Measurements from ENCODE around the gene POLR1G. TPM values are rescaled to one million over a fixed set of nuclear protein-coding genes. Genes with fewer than 3 reads are reported as not detected.

The POLR1G gene
- total RNA-seq, 3 donors from 2014 or later (not counting 1 experiment from before 2014, with no cell fraction given), result 0.28 to 1.4 (median 0.45) TPM

- Mint-ChIP-seq H3K4me3 (no peak overlapping the region), H3K27ac (no peak overlapping the region)
- intact Hi-C loops (cut with micrococcal nuclease), result no loop called here
Observed at GRCh38 chr19:45358213-45358792, 48.1 kb upstream of the POLR1G start.

DNA sequence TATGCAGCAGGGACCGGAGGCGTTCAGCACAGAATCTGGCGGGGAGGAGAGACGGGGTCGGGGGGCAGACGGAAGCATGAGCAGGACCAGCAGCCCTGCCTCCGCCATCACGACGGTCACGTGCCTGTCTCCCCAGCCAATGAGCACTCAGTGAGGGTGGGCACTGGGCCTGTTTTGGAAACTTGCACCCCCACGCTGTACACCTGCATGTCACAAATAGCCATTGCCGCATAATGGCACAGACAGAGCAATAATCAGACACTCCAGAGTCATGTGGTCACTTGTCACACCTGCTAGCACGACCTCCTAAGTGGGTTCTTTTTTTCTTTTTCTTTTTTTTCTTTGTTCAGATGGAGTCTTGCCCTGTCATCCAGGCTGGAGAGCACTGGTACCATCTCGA is 44.8 kb upstream of the POLR1G start:
- DNase-seq, result no peak
- H3K4me3 Mint-ChIP-seq, result no peak overlapping the region
- H3K36me3 Mint-ChIP-seq, result no peaks in the 10 kb centered on the region
- H3K9me3 ChIP-seq (ENCODE audit: control insufficient read depth, insufficient read depth, low read length), result no peaks in the 10 kb centered on the region
- no peak overlapping the region for H3K27ac ChIP-seq (ENCODE audit: low read length)
- no peaks in the 10 kb centered on the region for H3K4me1 ChIP-seq (ENCODE audit: control insufficient read depth, insufficient read depth, low read length)
- H3K4me1 Mint-ChIP-seq, result no peaks in the 10 kb centered on the region
- no peak overlapping the region for H3K27ac Mint-ChIP-seq
- ATAC-seq, result no peak
- no peaks in the 10 kb centered on the region for H3K9me3 Mint-ChIP-seq
- no peaks in the 10 kb centered on the region for H3K27me3 ChIP-seq (ENCODE audit: control insufficient read depth, insufficient read depth, low read length)
- WGBS (ENCODE audit: insufficient coverage), result 95% methylated on average over 14 of the region's 14 CpGs
- TF ChIP-seq CTCF (IDR thresholded peaks at IDR 0.05), result no peak
- H3K36me3 ChIP-seq (ENCODE audit: control insufficient read depth, insufficient read depth, low read length), result peaks cover 3% of the 10 kb centered on the region
- H3K4me3 ChIP-seq (ENCODE audit: low read length), result no peak overlapping the region
- H3K27me3 Mint-ChIP-seq (ENCODE audit: low read depth in 2 of 2), result no peaks in the 10 kb centered on the region
- intact Hi-C loops (cut with micrococcal nuclease), result no loop called here

More at GRCh38 chr19:45358213-45358792, 48.1 kb upstream of the POLR1G start:
- Mint-ChIP-seq H3K27me3 (ENCODE audit: low read depth in 2 of 2) (no peaks in the 10 kb centered on the region), H3K9me3 (no peaks in the 10 kb centered on the region), H3K36me3 (no peaks in the 10 kb centered on the region), H3K4me1 (peaks cover 0 to 5% of the 10 kb centered on the region in 2 donors)
- H3K4me1 ChIP-seq (ENCODE audit: control insufficient read depth, insufficient read depth, low read length), result no peaks in the 10 kb centered on the region
- no peaks in the 10 kb centered on the region for H3K9me3 ChIP-seq (ENCODE audit: control insufficient read depth, insufficient read depth, low read length)
- no peak for ATAC-seq
- no peak for DNase-seq
- no peaks in the 10 kb centered on the region for H3K27me3 ChIP-seq (ENCODE audit: control insufficient read depth, insufficient read depth, low read length)
- no peak for TF ChIP-seq CTCF (IDR thresholded peaks at IDR 0.05)
- no peak overlapping the region for H3K4me3 ChIP-seq (ENCODE audit: low read length)
- WGBS (ENCODE audit: insufficient coverage), result 97% methylated on average over 12 of the region's 12 CpGs
- H3K36me3 ChIP-seq (ENCODE audit: control insufficient read depth, insufficient read depth, low read length), result no peaks in the 10 kb centered on the region
- H3K27ac ChIP-seq (ENCODE audit: low read length), result no peak overlapping the region

DNA sequence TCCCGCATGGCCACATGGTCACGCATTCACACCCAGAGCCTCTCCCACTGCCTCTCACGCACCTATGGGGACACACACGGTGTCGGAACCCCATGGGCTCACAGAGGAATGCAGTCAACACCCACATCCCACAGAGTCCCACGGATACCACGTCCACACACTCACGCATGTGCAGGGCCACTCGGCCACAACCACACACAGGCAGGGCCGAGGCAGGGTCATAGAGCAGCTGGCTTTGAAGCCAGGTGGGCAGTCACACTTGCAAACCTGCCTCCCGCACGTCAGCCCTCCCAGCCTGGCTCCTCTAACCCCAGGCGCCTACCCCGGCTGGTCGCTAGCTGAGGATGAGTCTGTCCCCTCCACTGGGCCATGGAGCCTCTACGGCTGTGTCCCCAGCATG is 44.2 kb upstream of the POLR1G start:
- Histone ChIP-seq H3K4me1 (ENCODE audit: control insufficient read depth, insufficient read depth, low read length) (no peaks in the 10 kb centered on the region), H3K9me3 (ENCODE audit: control insufficient read depth, insufficient read depth, low read length) (no peaks in the 10 kb centered on the region), H3K36me3 (ENCODE audit: control insufficient read depth, insufficient read depth, low read length) (peaks cover 3% of the 10 kb centered on the region), H3K27ac (ENCODE audit: low read length) (no peak overlapping the region), H3K4me3 (ENCODE audit: low read length) (no peak overlapping the region), H3K27me3 (ENCODE audit: control insufficient read depth, insufficient read depth, low read length) (no peaks in the 10 kb centered on the region)
- intact Hi-C loops (cut with micrococcal nuclease), result no loop called here
- 86% methylated on average over 16 of the region's 16 CpGs for WGBS (ENCODE audit: insufficient coverage)
- H3K9me3 Mint-ChIP-seq, result no peaks in the 10 kb centered on the region
- no peak overlapping the region for H3K4me3 Mint-ChIP-seq
- ATAC-seq (no peak), DNase-seq (no peak)
- no peak for TF ChIP-seq CTCF (IDR thresholded peaks at IDR 0.05)
- H3K27ac Mint-ChIP-seq, result no peak overlapping the region
- no peaks in the 10 kb centered on the region for H3K36me3 Mint-ChIP-seq
- no peaks in the 10 kb centered on the region for H3K27me3 Mint-ChIP-seq (ENCODE audit: low read depth in 2 of 2)
- H3K4me1 Mint-ChIP-seq, result no peaks in the 10 kb centered on the region

DNA sequence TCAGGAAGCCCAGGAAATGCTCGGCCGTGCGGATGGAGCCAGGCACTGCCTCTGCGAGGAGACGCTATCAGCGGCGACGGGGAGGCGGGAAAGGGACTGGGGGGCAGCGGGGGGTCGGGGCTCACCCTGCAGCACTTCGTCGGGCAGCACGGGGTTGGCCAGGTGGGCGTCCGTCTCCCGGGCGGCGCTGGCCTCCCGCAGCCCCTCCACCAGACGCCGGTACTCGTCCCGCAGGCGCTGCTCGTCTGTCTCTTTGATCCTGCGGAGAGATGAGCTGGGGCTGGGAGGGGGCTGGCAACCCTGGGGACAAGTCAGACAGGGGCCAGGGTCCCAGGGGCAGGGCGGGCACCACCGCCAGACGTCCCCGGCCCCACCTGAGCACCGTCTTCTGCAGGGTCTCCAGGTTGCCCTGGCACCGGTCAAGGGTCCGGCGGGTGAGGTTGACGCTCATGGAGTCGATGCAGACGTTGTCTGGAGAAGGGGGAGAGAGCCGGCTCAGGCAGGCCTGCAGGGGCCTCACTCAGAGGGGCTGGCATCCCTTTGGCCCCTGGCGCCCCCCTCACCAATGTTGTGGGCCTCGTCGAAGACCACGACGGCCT is 42.5 kb upstream of the POLR1G start:
- DNase-seq (no peak), ATAC-seq (no peak)
- peaks cover 3% of the 10 kb centered on the region for H3K36me3 ChIP-seq (ENCODE audit: control insufficient read depth, insufficient read depth, low read length)
- Mint-ChIP-seq H3K27ac (no peak overlapping the region), H3K36me3 (no peaks in the 10 kb centered on the region), H3K4me3 (no peak overlapping the region), H3K27me3 (ENCODE audit: low read depth in 2 of 2) (no peaks in the 10 kb centered on the region), H3K9me3 (no peaks in the 10 kb centered on the region), H3K4me1 (peaks cover 0 to 4% of the 10 kb centered on the region in 2 donors)
- H3K4me3 ChIP-seq (ENCODE audit: low read length), result no peak overlapping the region
- H3K4me1 ChIP-seq (ENCODE audit: control insufficient read depth, insufficient read depth, low read length), result peaks cover under 1% of the 10 kb centered on the region
- intact Hi-C loops (cut with micrococcal nuclease), result no loop called here
- H3K27me3 ChIP-seq (ENCODE audit: control insufficient read depth, insufficient read depth, low read length), result no peaks in the 10 kb centered on the region
- no peaks in the 10 kb centered on the region for H3K9me3 ChIP-seq (ENCODE audit: control insufficient read depth, insufficient read depth, low read length)
- 95% methylated on average over 44 of the region's 44 CpGs for WGBS (ENCODE audit: insufficient coverage)
- no peak for TF ChIP-seq CTCF (IDR thresholded peaks at IDR 0.05)
- no peak overlapping the region for H3K27ac ChIP-seq (ENCODE audit: low read length)
